ENCODE results near the gene ZNF502. TPM values are rescaled to one million over a fixed set of nuclear protein-coding genes. Genes with fewer than 3 reads are reported as not detected.

Gene ZNF502
- total RNA-seq, 1 experiment from 2014 or later: 1.6 TPM

- Histone ChIP-seq H3K36me3 (ENCODE audit: insufficient read depth, low read length, poor library complexity, severe bottlenecking) (peaks cover 12% of the 10 kb centered on the region), H3K9me3 (ENCODE audit: low read depth, low read length, poor library complexity, severe bottlenecking) (peaks cover 2% of the 10 kb centered on the region), H3K4me3 (ENCODE audit: low read depth, low read length, poor library complexity, severe bottlenecking) (no peak overlapping the region), H3K27ac (ENCODE audit: low read depth, low read length, poor library complexity, severe bottlenecking) (no peak overlapping the region), H3K27me3 (replicated peaks; ENCODE audit: insufficient read depth, low read depth, low read length, poor library complexity) (no peaks in the 10 kb centered on the region), H3K4me1 (ENCODE audit: insufficient read depth, low read length, poor library complexity, severe bottlenecking) (no peaks in the 10 kb centered on the region)
- DNase-seq (ENCODE audit: low spot score): no peak
- ChIA-PET POLR2A (ENCODE audit: low non-redundant PET) (no interaction called here), CTCF (no interaction called here)
- TF ChIP-seq CTCF (conservative IDR thresholded peaks at IDR 0.05; ENCODE audit: low read depth, low read length) (no peak), EZH2 (IDR thresholded peaks at IDR 0.05; ENCODE audit: borderline replicate concordance, low read depth, low read length, poor library complexity, severe bottlenecking) (no peak)
- BruUV-seq (replicated peaks): no TSS peak
- intact Hi-C loops (cut with micrococcal nuclease; ENCODE audit: unreplicated experiment): no loop called here
Measured at GRCh38 chr3:44764248-44764647, 51.8 kb downstream of the ZNF502 start.

- CTCF ChIA-PET: no interaction called here
- Histone ChIP-seq H3K27ac (ENCODE audit: low read depth, low read length, poor library complexity, severe bottlenecking) (no peak overlapping the region), H3K9me3 (ENCODE audit: low read depth, low read length, poor library complexity, severe bottlenecking) (peaks cover 20% of the 10 kb centered on the region), H3K4me3 (ENCODE audit: low read depth, low read length, poor library complexity, severe bottlenecking) (no peak overlapping the region), H3K27me3 (replicated peaks; ENCODE audit: insufficient read depth, low read depth, low read length, poor library complexity) (no peaks in the 10 kb centered on the region), H3K36me3 (ENCODE audit: insufficient read depth, low read length, poor library complexity, severe bottlenecking) (peaks cover 18% of the 10 kb centered on the region), H3K4me1 (ENCODE audit: insufficient read depth, low read length, poor library complexity, severe bottlenecking) (no peaks in the 10 kb centered on the region)
- intact Hi-C loops (cut with micrococcal nuclease; ENCODE audit: unreplicated experiment): no loop called here
- TF ChIP-seq CTCF (conservative IDR thresholded peaks at IDR 0.05; ENCODE audit: low read depth, low read length) (no peak), EZH2 (IDR thresholded peaks at IDR 0.05; ENCODE audit: borderline replicate concordance, low read depth, low read length, poor library complexity, severe bottlenecking) (no peak)
- no peak for DNase-seq (ENCODE audit: low spot score)
- BruUV-seq (replicated peaks): no TSS peak
- POLR2A ChIA-PET (ENCODE audit: low non-redundant PET): no interaction called here
Measured at GRCh38 chr3:44771424-44772098, 59.1 kb downstream of the ZNF502 start.

- no peak for DNase-seq (ENCODE audit: low spot score)
- Histone ChIP-seq H3K4me3 (ENCODE audit: low read depth, low read length, poor library complexity, severe bottlenecking) (no peak overlapping the region), H3K4me1 (ENCODE audit: insufficient read depth, low read length, poor library complexity, severe bottlenecking) (no peaks in the 10 kb centered on the region), H3K36me3 (ENCODE audit: insufficient read depth, low read length, poor library complexity, severe bottlenecking) (peaks cover 20% of the 10 kb centered on the region), H3K27ac (ENCODE audit: low read depth, low read length, poor library complexity, severe bottlenecking) (no peak overlapping the region), H3K9me3 (ENCODE audit: low read depth, low read length, poor library complexity, severe bottlenecking) (peaks cover 20% of the 10 kb centered on the region), H3K27me3 (replicated peaks; ENCODE audit: insufficient read depth, low read depth, low read length, poor library complexity) (no peaks in the 10 kb centered on the region)
- BruUV-seq (replicated peaks): no TSS peak
- CTCF ChIA-PET: no interaction called here
- intact Hi-C loops (cut with micrococcal nuclease; ENCODE audit: unreplicated experiment): no loop called here
- POLR2A ChIA-PET (ENCODE audit: low non-redundant PET): no interaction called here
- TF ChIP-seq CTCF (conservative IDR thresholded peaks at IDR 0.05; ENCODE audit: low read depth, low read length) (no peak), EZH2 (IDR thresholded peaks at IDR 0.05; ENCODE audit: borderline replicate concordance, low read depth, low read length, poor library complexity, severe bottlenecking) (no peak)
Measured at GRCh38 chr3:44772099-44772442, 59.6 kb downstream of the ZNF502 start.

Other genes with a start within 250 kb of the ZNF502 start
- 17.6 and 18.6 TPM in 2 replicates for gene ZNF445, start 235.0 kb upstream of the ZNF502 start, total RNA-seq (2021)
- 3.0 and 3.2 TPM in 2 replicates for gene ZKSCAN7, start 157.5 kb upstream of the ZNF502 start, total RNA-seq (2021)
- gene ZNF660, start 127.7 kb upstream of the ZNF502 start, total RNA-seq (2021): 4.1 and 5.8 TPM in 2 replicates
- gene ZNF197, start 87.6 kb upstream of the ZNF502 start, total RNA-seq (2021): 14.0 and 14.3 TPM in 2 replicates
- gene ZNF35, start 63.9 kb upstream of the ZNF502 start, total RNA-seq (2021): 11.3 and 13.0 TPM in 2 replicates
- 2.8 and 4.2 TPM in 2 replicates for gene ZNF501, start 17.0 kb downstream of the ZNF502 start, total RNA-seq (2021)
- 24.3 and 24.6 TPM in 2 replicates for gene KIAA1143, start 49.0 kb downstream of the ZNF502 start, total RNA-seq (2021)
- gene KIF15, start 49.1 kb downstream of the ZNF502 start, total RNA-seq (2021): 21.9 and 25.7 TPM in 2 replicates
- gene TMEM42, start 149.3 kb downstream of the ZNF502 start, total RNA-seq (2021): 6.5 and 8.8 TPM in 2 replicates
- gene TGM4, start 161.9 kb downstream of the ZNF502 start, total RNA-seq (2021): 0.09 TPM in 1 of 2 replicates, not detected in the other